Activated T-cell treated with anti-CD3 and anti-CD28 coated beads, Interleukin-2, amount 50 U/mL, for 72 hours (primary cell): ENCODE data around the gene GPR37L1. TPM values are rescaled to one million over a fixed set of nuclear protein-coding genes. Genes with fewer than 3 reads are reported as not detected.

Experiments
- ATAC-seq, 2 donors: fragments of 150-1000 bp; cut with Tn5 transposase; replicated peaks in 1 of 2; 2 replicates each; pipeline ENCODE4 v1.10.0; 2021; ENCODE audit warnings: moderate library complexity in 2 of 2, mild to moderate bottlenecking in 1 of 2
- DNase-seq, 2 donors: peaks; one replicate each; pipeline ENCODE4 v3.0.0; 2021 to 2022; ENCODE audit warnings: mixed read lengths in 1 of 2
- H3K27ac Mint-ChIP-seq: one replicate; pipeline ENCODE4 v1.8.0; 2022; ENCODE audit warnings: mild to moderate bottlenecking, moderate library complexity, mixed read lengths
- H3K27me3 Mint-ChIP-seq: one replicate; pipeline ENCODE4 v1.8.0; 2022; ENCODE audit warnings: low read depth, mixed read lengths
- H3K36me3 Mint-ChIP-seq, 2 donors: one replicate each; pipeline ENCODE4 v1.8.0; 2022; ENCODE audit warnings: mixed read lengths in 2 of 2, mild to moderate bottlenecking in 1 of 2; ENCODE audit not compliant: insufficient read depth in 2 of 2
- H3K4me1 Mint-ChIP-seq: one replicate; pipeline ENCODE4 v1.8.0; 2022; ENCODE audit warnings: low read depth, mixed read lengths
- H3K4me3 Mint-ChIP-seq, 2 donors: one replicate each; pipeline ENCODE4 v1.8.0; 2022; ENCODE audit warnings: mild to moderate bottlenecking in 2 of 2, mixed read lengths in 2 of 2, moderate library complexity in 2 of 2
- H3K9me3 Mint-ChIP-seq, 2 donors: one replicate each; pipeline ENCODE4 v1.8.0; 2022; ENCODE audit warnings: mixed read lengths in 2 of 2
- total RNA-seq, 2 donors: library from RNA; stranded (reverse); gene quantifications; one replicate each; pipeline ENCODE4 v1.2.3, GENCODE V29; 2022

The GPR37L1 gene
- total RNA-seq, 2 donors from 2014 or later, result not detected

GRCh38 chr1:202181586-202181985 lies 58.9 kb downstream of the GPR37L1 start:
- no peaks in the 10 kb centered on the region for H3K9me3 Mint-ChIP-seq
- ATAC-seq, result no peak
- peaks cover 14% of the 10 kb centered on the region for H3K4me1 Mint-ChIP-seq
- no peaks in the 10 kb centered on the region for H3K36me3 Mint-ChIP-seq
- no peak overlapping the region for H3K4me3 Mint-ChIP-seq
- no peak overlapping the region for H3K27ac Mint-ChIP-seq
- DNase-seq, result no peak
- H3K27me3 Mint-ChIP-seq, result peaks cover 6% of the 10 kb centered on the region

GRCh38 chr1:202182040-202182877 lies 59.5 kb downstream of the GPR37L1 start:
- ATAC-seq, result no peak
- no peaks in the 10 kb centered on the region for H3K36me3 Mint-ChIP-seq
- H3K27ac Mint-ChIP-seq, result no peak overlapping the region
- no peak for DNase-seq
- no peak overlapping the region for H3K4me3 Mint-ChIP-seq
- H3K27me3 Mint-ChIP-seq, result peaks cover 6% of the 10 kb centered on the region
- no peaks in the 10 kb centered on the region for H3K9me3 Mint-ChIP-seq
- H3K4me1 Mint-ChIP-seq, result peaks cover 14% of the 10 kb centered on the region

Other genes with a start within 250 kb of the GPR37L1 start
- gene SHISA4, start 234.0 kb upstream of the GPR37L1 start, total RNA-seq, result under 1 TPM; 0.94 to 0.97 TPM
- gene LMOD1, start 176.4 kb upstream of the GPR37L1 start, total RNA-seq, result not detected
- 10 to 100 TPM; 34.4 to 40.1 TPM for gene TIMM17A, start 167.4 kb upstream of the GPR37L1 start, total RNA-seq
- gene RNPEP, start 140.3 kb upstream of the GPR37L1 start, total RNA-seq, result 10 to 100 TPM; 43.2 to 46.4 TPM
- under 1 TPM; 0.22 to 0.76 TPM for gene ELF3, start 112.3 kb upstream of the GPR37L1 start, total RNA-seq
- 10 to 100 TPM; 58.1 to 77.1 TPM for gene ARL8A, start 21.8 kb downstream of the GPR37L1 start, total RNA-seq
- 100 to 1,000 TPM; 196 to 201 TPM for gene PTPN7, start 37.7 kb downstream of the GPR37L1 start, total RNA-seq
- under 1 TPM; 0.22 to 0.69 TPM for gene LGR6, start 70.9 kb downstream of the GPR37L1 start, total RNA-seq
- gene UBE2T, start 219.0 kb downstream of the GPR37L1 start, total RNA-seq, result 10 to 100 TPM; 43.6 to 58.1 TPM
- gene PPP1R12B, start 225.8 kb downstream of the GPR37L1 start, total RNA-seq, result 10 to 100 TPM; 17.6 to 27.0 TPM